Measurements from ENCODE around the gene SLAMF8.

The SLAMF8 gene

DNA sequence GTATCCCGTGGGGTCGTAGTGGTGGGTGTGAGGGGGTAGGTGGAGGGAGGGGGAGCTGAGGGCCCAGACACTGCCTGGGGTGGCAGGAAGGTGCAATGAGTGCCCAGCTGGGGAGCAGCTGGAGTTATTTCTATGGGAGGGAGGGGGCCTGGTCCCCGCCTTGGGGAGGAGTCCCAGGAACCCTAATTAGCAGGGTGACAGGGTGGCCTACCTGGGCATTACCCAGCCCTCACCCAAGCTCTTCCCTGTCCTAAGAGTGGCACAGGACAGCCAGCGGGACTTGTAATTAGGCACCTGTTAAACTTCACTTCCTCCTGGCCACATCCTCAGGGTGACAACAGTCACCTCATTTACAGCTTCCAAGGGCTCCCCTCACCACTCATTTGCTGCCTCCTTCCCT, 35.9 kb downstream of the SLAMF8 start, which contains the start of gene VSIG8:
Gene VSIG8 (minus strand): TSS at position 101 of the 400 bp plus-strand sequence. CDS start 136 bp downstream, outside the sequence.
- no peak for DNase-seq
- Histone ChIP-seq H3K27ac (no peak within 1 kb of the TSS), H3K4me3 (ENCODE audit: low read depth, low read length) (no peak within 1 kb of the TSS), H3K27me3 (replicated peaks) (no peaks in the 10 kb centered on the region), H3K36me3 (replicated peaks) (no peaks in the 10 kb centered on the region)
- in situ Hi-C loops (cut with HindIII; ENCODE audit: low pct_ligation_motif_present, low sequenced_read_pairs): no loop called here
- TF ChIP-seq, protein P1, sequence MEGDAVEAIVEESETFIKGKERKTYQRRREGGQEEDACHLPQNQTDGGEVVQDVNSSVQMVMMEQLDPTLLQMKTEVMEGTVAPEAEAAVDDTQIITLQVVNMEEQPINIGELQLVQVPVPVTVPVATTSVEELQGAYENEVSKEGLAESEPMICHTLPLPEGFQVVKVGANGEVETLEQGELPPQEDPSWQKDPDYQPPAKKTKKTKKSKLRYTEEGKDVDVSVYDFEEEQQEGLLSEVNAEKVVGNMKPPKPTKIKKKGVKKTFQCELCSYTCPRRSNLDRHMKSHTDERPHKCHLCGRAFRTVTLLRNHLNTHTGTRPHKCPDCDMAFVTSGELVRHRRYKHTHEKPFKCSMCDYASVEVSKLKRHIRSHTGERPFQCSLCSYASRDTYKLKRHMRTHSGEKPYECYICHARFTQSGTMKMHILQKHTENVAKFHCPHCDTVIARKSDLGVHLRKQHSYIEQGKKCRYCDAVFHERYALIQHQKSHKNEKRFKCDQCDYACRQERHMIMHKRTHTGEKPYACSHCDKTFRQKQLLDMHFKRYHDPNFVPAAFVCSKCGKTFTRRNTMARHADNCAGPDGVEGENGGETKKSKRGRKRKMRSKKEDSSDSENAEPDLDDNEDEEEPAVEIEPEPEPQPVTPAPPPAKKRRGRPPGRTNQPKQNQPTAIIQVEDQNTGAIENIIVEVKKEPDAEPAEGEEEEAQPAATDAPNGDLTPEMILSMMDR (IDR thresholded peaks at IDR 0.05; ENCODE audit: low read depth, low read length, missing control alignments): no peak

DNA sequence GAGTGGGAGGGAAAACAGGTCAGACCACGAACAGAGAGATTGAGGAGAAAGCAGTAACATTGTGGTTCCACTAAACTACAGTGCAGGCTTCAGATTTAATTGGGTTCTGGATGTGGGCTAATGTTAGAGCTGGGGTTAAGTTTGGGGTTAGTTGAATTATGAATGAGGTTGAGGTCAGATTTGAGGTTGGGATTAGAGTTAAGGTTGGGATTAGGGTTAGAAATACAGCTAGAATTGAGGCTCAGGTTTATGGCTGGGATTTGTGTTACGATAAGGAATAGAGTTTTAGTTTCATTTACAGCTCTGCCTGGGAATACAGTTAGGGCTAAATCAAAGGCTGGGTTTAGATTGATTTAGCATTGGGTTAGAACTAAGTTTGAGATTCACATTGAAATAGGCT, 37.6 kb downstream of the SLAMF8 start:
- Histone ChIP-seq H3K27ac (no peak overlapping the region), H3K4me3 (ENCODE audit: low read depth, low read length) (no peak overlapping the region), H3K27me3 (replicated peaks) (no peaks in the 10 kb centered on the region), H3K36me3 (replicated peaks) (no peaks in the 10 kb centered on the region)
- no peak for DNase-seq
- in situ Hi-C loops (cut with HindIII; ENCODE audit: low pct_ligation_motif_present, low sequenced_read_pairs): no loop called here
- TF ChIP-seq, protein P1 (IDR thresholded peaks at IDR 0.05; ENCODE audit: low read depth, low read length, missing control alignments): no peak

DNA sequence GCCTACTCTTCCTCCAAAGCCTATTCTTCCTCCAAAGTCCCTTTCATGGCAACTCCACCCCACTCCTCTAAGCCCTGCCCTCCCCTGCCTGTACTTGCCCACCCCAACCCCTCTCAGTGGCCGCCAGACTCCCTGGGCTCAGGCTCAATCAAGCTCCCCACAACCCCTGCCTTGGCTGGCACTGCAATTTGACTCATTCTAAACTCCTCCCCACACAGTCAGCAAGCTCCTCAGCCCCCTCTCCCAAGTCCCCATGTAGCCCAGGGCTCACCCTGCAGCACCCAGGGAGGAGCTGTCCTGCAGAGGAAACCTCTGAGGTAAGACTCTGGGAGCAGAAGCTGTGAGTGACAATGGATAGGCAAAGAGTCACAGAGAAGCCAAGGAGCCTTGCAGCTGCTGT, 39.4 kb downstream of the SLAMF8 start:
- no peak for DNase-seq
- Histone ChIP-seq H3K4me3 (ENCODE audit: low read depth, low read length) (no peak overlapping the region), H3K36me3 (replicated peaks) (no peaks in the 10 kb centered on the region), H3K27ac (no peak overlapping the region), H3K27me3 (replicated peaks) (no peaks in the 10 kb centered on the region)
- TF ChIP-seq, protein P1 (IDR thresholded peaks at IDR 0.05; ENCODE audit: low read depth, low read length, missing control alignments): no peak
- in situ Hi-C loops (cut with HindIII; ENCODE audit: low pct_ligation_motif_present, low sequenced_read_pairs): no loop called here

DNA sequence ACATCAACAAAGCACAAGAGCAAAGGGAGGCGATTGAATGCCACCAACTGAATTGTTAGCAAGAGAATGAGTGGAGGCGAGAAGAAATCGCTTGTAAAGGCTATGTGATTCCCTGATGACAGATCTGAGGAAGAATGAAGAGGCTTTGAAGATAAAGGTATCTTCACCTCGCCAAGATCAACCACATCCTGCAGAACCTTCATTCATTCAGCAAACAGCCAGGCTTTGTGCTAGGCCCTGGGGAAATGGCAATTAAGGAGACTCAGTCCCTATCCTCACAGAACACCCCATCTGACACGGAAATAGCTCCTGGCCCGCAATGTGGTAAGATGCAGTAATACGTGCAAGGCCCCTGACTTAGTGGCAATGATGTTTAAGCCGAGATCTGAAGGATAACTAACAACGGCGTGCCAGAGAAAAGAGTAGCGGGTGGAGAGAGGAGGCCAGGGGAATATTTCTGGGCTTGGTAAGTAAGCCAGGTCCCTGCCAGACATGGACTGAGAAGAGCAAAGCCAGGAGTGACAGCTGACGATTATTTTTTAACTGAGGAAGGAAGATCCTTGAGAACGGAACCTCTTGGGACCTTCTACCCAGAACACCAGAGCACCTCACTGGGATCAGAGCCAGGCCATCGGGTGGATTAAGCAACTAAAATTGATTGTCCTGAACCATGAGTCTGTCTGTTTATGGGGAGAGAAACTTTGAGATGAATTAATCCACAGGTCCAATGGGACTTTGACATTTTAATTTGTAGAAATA, 40.4 kb downstream of the SLAMF8 start:
- no peaks in the 10 kb centered on the region for H3K27me3 ChIP-seq (replicated peaks)
- in situ Hi-C loops (cut with HindIII; ENCODE audit: low pct_ligation_motif_present, low sequenced_read_pairs): no loop called here
- H3K36me3 ChIP-seq (replicated peaks): no peaks in the 10 kb centered on the region
- no peak overlapping the region for H3K4me3 ChIP-seq (ENCODE audit: low read depth, low read length)
- no peak for DNase-seq
- no peak overlapping the region for H3K27ac ChIP-seq
- TF ChIP-seq, protein P1 (IDR thresholded peaks at IDR 0.05; ENCODE audit: low read depth, low read length, missing control alignments): no peak

DNA sequence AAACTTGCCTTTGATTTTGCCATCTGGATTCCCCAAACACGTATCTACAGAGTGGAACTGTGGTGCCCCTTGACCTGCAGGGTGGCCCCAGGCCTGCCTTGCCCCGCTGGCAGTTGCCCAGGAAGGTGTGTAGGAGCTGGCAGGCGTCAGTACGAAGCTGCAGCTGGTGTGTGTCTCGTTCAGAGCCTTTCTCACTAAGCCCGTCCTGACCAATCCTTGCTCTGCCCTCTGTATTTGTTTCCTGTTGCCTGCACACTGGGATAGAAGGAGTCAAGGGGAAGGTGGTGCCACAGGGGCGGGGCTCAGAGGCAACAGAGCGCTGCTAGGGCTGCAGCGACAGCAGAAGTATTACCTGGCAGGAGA, 41.0 kb downstream of the SLAMF8 start:
- Histone ChIP-seq H3K27me3 (replicated peaks) (no peaks in the 10 kb centered on the region), H3K4me3 (ENCODE audit: low read depth, low read length) (no peak overlapping the region), H3K36me3 (replicated peaks) (no peaks in the 10 kb centered on the region), H3K27ac (no peak overlapping the region)
- DNase-seq: no peak
- TF ChIP-seq, protein P1 (IDR thresholded peaks at IDR 0.05; ENCODE audit: low read depth, low read length, missing control alignments): no peak
- in situ Hi-C loops (cut with HindIII; ENCODE audit: low pct_ligation_motif_present, low sequenced_read_pairs): no loop called here

DNA sequence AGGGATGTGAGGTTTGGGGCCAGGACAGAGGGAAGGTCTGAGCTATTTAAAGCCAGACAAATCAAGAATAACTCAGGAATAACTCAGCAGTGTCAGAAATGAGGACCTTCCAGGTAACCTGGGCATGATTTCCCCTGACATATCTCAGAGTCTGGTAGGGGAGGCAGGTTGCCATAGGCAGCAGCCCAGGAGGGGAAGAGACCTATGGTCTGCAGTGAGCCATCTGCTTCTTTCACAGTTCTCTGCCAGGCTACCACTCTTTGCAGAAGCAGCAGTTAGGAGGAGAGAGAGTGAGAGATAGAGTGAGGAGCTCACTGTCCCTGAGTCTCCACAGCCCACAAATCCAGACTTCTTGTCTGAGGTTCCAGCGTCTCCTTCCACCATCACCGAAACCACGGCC, 42.1 kb downstream of the SLAMF8 start:
- Histone ChIP-seq H3K36me3 (replicated peaks) (no peaks in the 10 kb centered on the region), H3K27me3 (replicated peaks) (no peaks in the 10 kb centered on the region), H3K27ac (no peak overlapping the region), H3K4me3 (ENCODE audit: low read depth, low read length) (no peak overlapping the region)
- TF ChIP-seq, protein P1 (IDR thresholded peaks at IDR 0.05; ENCODE audit: low read depth, low read length, missing control alignments): no peak
- DNase-seq: no peak
- in situ Hi-C loops (cut with HindIII; ENCODE audit: low pct_ligation_motif_present, low sequenced_read_pairs): no loop called here
